Measurements from ENCODE around the gene SSH3. TPM values are rescaled to one million over a fixed set of nuclear protein-coding genes. Genes with fewer than 3 reads are reported as not detected.

Gene SSH3
- total and polyA plus RNA-seq, 10 donors, result 4.3 to 31.8 (median 19.7) TPM

DNA sequence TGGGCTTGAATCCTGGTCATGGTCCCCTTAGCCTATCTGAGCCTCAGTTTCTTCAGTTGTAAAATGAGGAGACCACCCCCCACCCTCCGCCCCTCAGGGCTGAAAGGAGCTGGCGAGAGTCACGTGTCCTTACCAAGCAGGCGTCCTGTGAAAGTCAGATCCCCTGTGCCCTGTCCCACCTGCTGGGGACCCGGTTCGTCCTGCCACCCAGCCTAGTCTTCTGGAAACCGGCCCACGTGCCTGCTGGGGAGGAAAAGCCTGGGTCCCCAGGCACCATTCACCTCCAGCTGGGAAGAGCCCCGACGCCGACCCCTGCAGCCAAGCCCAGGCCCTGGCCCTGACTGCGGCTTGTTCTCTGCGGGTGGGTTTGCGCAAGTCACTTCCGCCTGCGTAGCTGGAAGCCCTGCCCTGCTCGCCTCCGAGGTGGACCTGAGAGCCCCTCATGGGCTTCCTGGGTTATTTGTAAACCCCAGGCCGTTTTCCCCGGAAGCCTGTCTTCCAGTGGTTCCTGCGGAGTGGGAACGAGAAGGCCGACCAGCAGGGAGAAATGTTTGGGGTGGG, 679 bp upstream of the SSH3 start:
- peaks cover 12 to 64% (median 33%) of the 10 kb centered on the region in 6 donors for H3K4me1 ChIP-seq
- no peaks in the 10 kb centered on the region for H3K9me3 ChIP-seq
- WGBS, 5 donors, result 19 to 37% (median 30%) methylated on average over 23 of the region's 23 CpGs
- H3K27me3 ChIP-seq (replicated peaks in 1 of 7), result no peaks in the 10 kb centered on the region
- peak; percentile 89 for DNase-seq
- intact Hi-C loops (cut with DNase I; ENCODE audit: low total_unique reads), result no loop called here
- H3K27ac ChIP-seq, result peak overlapping the region; percentile 55 to 96 (median 88)
- H3K36me3 ChIP-seq, result peaks cover 0 to 60% (median 48%) of the 10 kb centered on the region in 6 donors
- peak overlapping the region; percentile 60 to 91 (median 78) for H3K4me3 ChIP-seq
- peak; percentile 21 to 66 (median 27) for TF ChIP-seq POLR2AphosphoS5 (IDR thresholded peaks at IDR 0.05)
- peak in 1 of 11 experiments; percentile 5 for TF ChIP-seq CTCF (IDR thresholded peaks at IDR 0.05 in 8 of 11, conservative IDR thresholded peaks at IDR 0.05 in 3 of 11)
- no peak for TF ChIP-seq POLR2A (IDR thresholded peaks at IDR 0.05)

- TF ChIP-seq POLR2AphosphoS5 (IDR thresholded peaks at IDR 0.05), result peak in 1 of 3 donors; percentile 0
- no peak for TF ChIP-seq CTCF (IDR thresholded peaks at IDR 0.05 in 8 of 11, conservative IDR thresholded peaks at IDR 0.05 in 3 of 11)
- DNase-seq, result peak; percentile 89
- Histone ChIP-seq H3K4me3 (peak overlapping the region; percentile 60 to 91 (median 78)), H3K27me3 (replicated peaks in 1 of 7) (no peaks in the 10 kb centered on the region), H3K9me3 (no peaks in the 10 kb centered on the region), H3K36me3 (peaks cover 0 to 60% (median 44%) of the 10 kb centered on the region in 6 donors), H3K4me1 (peaks cover 12 to 56% (median 33%) of the 10 kb centered on the region in 6 donors), H3K27ac (peak overlapping the region; percentile 55 to 96 (median 88))
- intact Hi-C loops (cut with DNase I; ENCODE audit: low total_unique reads), result no loop called here
- WGBS, 5 donors, result 11 to 43% (median 18%) methylated on average over 1 to 43 of the region's 43 CpGs; no CpG with 5 or more reads in 1 of the 5 donors
These were observed 593 bp downstream of the SSH3 start for GRCh38 chr11:67303835-67304411.

GRCh38 chr11:67304511-67305113, 1.3 kb downstream of the SSH3 start:
- intact Hi-C loops (cut with DNase I; ENCODE audit: low total_unique reads), result no loop called here
- no peak for TF ChIP-seq CTCF (IDR thresholded peaks at IDR 0.05 in 8 of 11, conservative IDR thresholded peaks at IDR 0.05 in 3 of 11)
- no peak for TF ChIP-seq POLR2A (IDR thresholded peaks at IDR 0.05)
- TF ChIP-seq POLR2AphosphoS5 (IDR thresholded peaks at IDR 0.05), result no peak
- no peaks in the 10 kb centered on the region for H3K27me3 ChIP-seq (replicated peaks in 1 of 7)
- H3K9me3 ChIP-seq, result no peaks in the 10 kb centered on the region
- H3K27ac ChIP-seq, result peak overlapping the region in 4 of 8 donors; percentile 88 to 96 (median 90)
- peaks cover 12 to 55% (median 33%) of the 10 kb centered on the region in 6 donors for H3K4me1 ChIP-seq
- DNase-seq, result peak; percentile 69
- peaks cover 0 to 60% (median 42%) of the 10 kb centered on the region in 6 donors for H3K36me3 ChIP-seq
- 86 to 94% (median 90%) methylated on average over 14 of the region's 14 CpGs for WGBS, 5 donors
- peak overlapping the region in 7 of 8 donors; percentile 70 to 91 (median 78) for H3K4me3 ChIP-seq

All from spleen (tissue), 11 donors.